ENCODE results near the gene TLE6. TPM values are rescaled to one million over a fixed set of nuclear protein-coding genes. Genes with fewer than 3 reads are reported as not detected.

The TLE6 gene
- total and polyA plus RNA-seq, 2 of the 13 experiments (the other 11 are each of a cell fraction or from before 2014, with no cell fraction given), result 0.24 to 5.5 TPM

- BruUV-seq (replicated peaks), result no TSS peak
- no peaks in the 10 kb centered on the region for H3K79me2 ChIP-seq (ENCODE audit: insufficient read depth, low read length)
- H3K27ac ChIP-seq (ENCODE audit: extremely low read length, insufficient read depth, low read length), result no peak overlapping the region
- H3K4me3 ChIP-seq (replicated peaks in 1 of 3; ENCODE audit: insufficient read depth in 1 of 3, low read depth in 2 of 3, low read length in 3 of 3), result no peak overlapping the region
- in situ Hi-C loops (cut with HindIII; ENCODE audit: extremely low pct_ligation_motif_present, low pct_unique_long_range_greater_than_20kb) (no loop called here), intact Hi-C loops (cut with micrococcal nuclease; ENCODE audit: unreplicated experiment) (no loop called here)
- 76% methylated on average over 29 of the region's 37 CpGs for WGBS (ENCODE audit: low lambda C conversion rate)
- no peaks in the 10 kb centered on the region for H4K20me1 ChIP-seq (ENCODE audit: insufficient read depth, low read length)
- POLR2A ChIA-PET, result no interaction called here
- H2AFZ ChIP-seq (ENCODE audit: low read length), result no peak overlapping the region
- peaks cover 0 to 10% of the 10 kb centered on the region in 2 experiments; a peak in 3 of 5 replicates for H3K27me3 ChIP-seq (ENCODE audit: control insufficient read depth in 1 of 2, insufficient read depth in 2 of 2, low read length in 2 of 2)
- ATAC-seq (no peak; the same call in 2 of the 3 replicates), DNase-seq (ENCODE audit: low spot score) (no peak), FAIRE-seq (no peak)
- H3K4me1 ChIP-seq (ENCODE audit: insufficient read depth, low read length), result peaks cover 9% of the 10 kb centered on the region
- no peaks in the 10 kb centered on the region for H3K9me3 ChIP-seq (ENCODE audit: low read length)
- no peak overlapping the region for H3K4me2 ChIP-seq (ENCODE audit: low read depth, low read length)
- CTCF ChIA-PET (ENCODE audit: low intra/inter-chr PET ratio, low total read pairs), result no interaction called here
- H3K9ac ChIP-seq (ENCODE audit: insufficient read depth, low read depth, low read length), result no peak overlapping the region
- TF ChIP-seq SMAD3 (CRISPR knock-in tag; IDR thresholded peaks at IDR 0.05), result no peak
- TF ChIP-seq AGO2 (optimal IDR thresholded peaks at IDR 0.05; ENCODE audit: low read depth, low read length), result no peak
- no peak for TF ChIP-seq ZBTB43 (CRISPR knock-in tag; conservative IDR thresholded peaks at IDR 0.05)
- H3K36me3 ChIP-seq (replicated peaks in 1 of 2; ENCODE audit: control insufficient read depth in 1 of 2, insufficient read depth in 2 of 2, low read length in 2 of 2), result no peaks in the 10 kb centered on the region
Observed at GRCh38 chr19:3006075-3006767, 28.9 kb downstream of the TLE6 start.

DNA sequence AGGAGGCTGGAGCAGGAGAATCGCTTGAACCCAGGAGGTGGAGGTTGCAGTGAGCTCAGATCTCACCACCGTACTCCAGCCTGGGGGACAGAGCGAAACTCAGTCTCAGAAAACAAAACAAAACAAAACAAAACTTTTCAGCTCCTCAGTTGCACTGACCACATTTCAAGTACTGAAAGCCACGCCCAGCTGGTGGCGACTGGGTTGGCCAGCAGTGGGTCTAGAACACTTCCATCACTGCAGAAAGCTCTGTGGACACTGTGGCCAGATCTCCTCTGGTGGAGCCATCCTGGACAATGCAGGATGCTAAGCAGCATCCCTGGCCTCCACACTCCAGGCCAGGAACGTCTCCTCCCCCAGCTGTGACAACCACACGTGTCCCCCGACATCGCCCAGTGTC is 30.6 kb downstream of the TLE6 start:
- Histone ChIP-seq H4K20me1 (ENCODE audit: insufficient read depth, low read length) (no peaks in the 10 kb centered on the region), H3K4me3 (replicated peaks in 1 of 3; ENCODE audit: insufficient read depth in 1 of 3, low read depth in 2 of 3, low read length in 3 of 3) (no peak overlapping the region), H3K27ac (ENCODE audit: extremely low read length, insufficient read depth, low read length) (no peak overlapping the region), H3K4me2 (ENCODE audit: low read depth, low read length) (no peak overlapping the region; the same call in 1 of the 2 replicates), H3K9ac (ENCODE audit: insufficient read depth, low read depth, low read length) (no peak overlapping the region), H3K79me2 (ENCODE audit: insufficient read depth, low read length) (no peaks in the 10 kb centered on the region), H2AFZ (ENCODE audit: low read length) (no peak overlapping the region), H3K27me3 (ENCODE audit: control insufficient read depth in 1 of 2, insufficient read depth in 2 of 2, low read length in 2 of 2) (peaks cover 2 to 13% of the 10 kb centered on the region in 2 experiments; a peak in 4 of 5 replicates), H3K4me1 (ENCODE audit: insufficient read depth, low read length) (peaks cover 11% of the 10 kb centered on the region), H3K9me3 (ENCODE audit: low read length) (no peaks in the 10 kb centered on the region), H3K36me3 (replicated peaks in 1 of 2; ENCODE audit: control insufficient read depth in 1 of 2, insufficient read depth in 2 of 2, low read length in 2 of 2) (no peaks in the 10 kb centered on the region)
- FAIRE-seq, result no peak
- DNase-seq (ENCODE audit: low spot score), result no peak
- no TSS peak for BruUV-seq (replicated peaks)
- POLR2A ChIA-PET, result no interaction called here
- TF ChIP-seq, protein P1, sequence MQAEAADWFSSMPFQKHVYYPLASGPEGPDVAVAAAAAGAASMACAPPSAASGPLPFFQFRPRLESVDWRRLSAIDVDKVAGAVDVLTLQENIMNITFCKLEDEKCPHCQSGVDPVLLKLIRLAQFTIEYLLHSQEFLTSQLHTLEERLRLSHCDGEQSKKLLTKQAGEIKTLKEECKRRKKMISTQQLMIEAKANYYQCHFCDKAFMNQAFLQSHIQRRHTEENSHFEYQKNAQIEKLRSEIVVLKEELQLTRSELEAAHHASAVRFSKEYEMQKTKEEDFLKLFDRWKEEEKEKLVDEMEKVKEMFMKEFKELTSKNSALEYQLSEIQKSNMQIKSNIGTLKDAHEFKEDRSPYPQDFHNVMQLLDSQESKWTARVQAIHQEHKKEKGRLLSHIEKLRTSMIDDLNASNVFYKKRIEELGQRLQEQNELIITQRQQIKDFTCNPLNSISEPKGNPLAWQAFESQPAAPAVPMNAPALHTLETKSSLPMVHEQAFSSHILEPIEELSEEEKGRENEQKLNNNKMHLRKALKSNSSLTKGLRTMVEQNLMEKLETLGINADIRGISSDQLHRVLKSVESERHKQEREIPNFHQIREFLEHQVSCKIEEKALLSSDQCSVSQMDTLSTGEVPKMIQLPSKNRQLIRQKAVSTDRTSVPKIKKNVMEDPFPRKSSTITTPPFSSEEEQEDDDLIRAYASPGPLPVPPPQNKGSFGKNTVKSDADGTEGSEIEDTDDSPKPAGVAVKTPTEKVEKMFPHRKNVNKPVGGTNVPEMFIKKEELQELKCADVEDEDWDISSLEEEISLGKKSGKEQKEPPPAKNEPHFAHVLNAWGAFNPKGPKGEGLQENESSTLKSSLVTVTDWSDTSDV (CRISPR knock-in tag; IDR thresholded peaks at IDR 0.05), result no peak
- TF ChIP-seq, protein P2, sequence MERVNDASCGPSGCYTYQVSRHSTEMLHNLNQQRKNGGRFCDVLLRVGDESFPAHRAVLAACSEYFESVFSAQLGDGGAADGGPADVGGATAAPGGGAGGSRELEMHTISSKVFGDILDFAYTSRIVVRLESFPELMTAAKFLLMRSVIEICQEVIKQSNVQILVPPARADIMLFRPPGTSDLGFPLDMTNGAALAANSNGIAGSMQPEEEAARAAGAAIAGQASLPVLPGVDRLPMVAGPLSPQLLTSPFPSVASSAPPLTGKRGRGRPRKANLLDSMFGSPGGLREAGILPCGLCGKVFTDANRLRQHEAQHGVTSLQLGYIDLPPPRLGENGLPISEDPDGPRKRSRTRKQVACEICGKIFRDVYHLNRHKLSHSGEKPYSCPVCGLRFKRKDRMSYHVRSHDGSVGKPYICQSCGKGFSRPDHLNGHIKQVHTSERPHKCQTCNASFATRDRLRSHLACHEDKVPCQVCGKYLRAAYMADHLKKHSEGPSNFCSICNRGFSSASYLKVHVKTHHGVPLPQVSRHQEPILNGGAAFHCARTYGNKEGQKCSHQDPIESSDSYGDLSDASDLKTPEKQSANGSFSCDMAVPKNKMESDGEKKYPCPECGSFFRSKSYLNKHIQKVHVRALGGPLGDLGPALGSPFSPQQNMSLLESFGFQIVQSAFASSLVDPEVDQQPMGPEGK (CRISPR knock-in tag; IDR thresholded peaks at IDR 0.05), result 0 out of 2 replicates have a peak, but pooled peaks have one; percentile 25
- TF ChIP-seq, protein P3, sequence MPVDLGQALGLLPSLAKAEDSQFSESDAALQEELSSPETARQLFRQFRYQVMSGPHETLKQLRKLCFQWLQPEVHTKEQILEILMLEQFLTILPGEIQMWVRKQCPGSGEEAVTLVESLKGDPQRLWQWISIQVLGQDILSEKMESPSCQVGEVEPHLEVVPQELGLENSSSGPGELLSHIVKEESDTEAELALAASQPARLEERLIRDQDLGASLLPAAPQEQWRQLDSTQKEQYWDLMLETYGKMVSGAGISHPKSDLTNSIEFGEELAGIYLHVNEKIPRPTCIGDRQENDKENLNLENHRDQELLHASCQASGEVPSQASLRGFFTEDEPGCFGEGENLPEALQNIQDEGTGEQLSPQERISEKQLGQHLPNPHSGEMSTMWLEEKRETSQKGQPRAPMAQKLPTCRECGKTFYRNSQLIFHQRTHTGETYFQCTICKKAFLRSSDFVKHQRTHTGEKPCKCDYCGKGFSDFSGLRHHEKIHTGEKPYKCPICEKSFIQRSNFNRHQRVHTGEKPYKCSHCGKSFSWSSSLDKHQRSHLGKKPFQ (CRISPR knock-in tag; IDR thresholded peaks at IDR 0.05; ENCODE audit: insufficient replicate concordance), result no peak
- intact Hi-C loops (cut with micrococcal nuclease; ENCODE audit: unreplicated experiment), result no loop called here
- ATAC-seq, result peak; percentile 19; the same call in 1 of the 3 replicates
- in situ Hi-C loops (cut with HindIII; ENCODE audit: extremely low pct_ligation_motif_present, low pct_unique_long_range_greater_than_20kb), result no loop called here
- CTCF ChIA-PET (ENCODE audit: low intra/inter-chr PET ratio, low total read pairs), result no interaction called here
- WGBS (ENCODE audit: low lambda C conversion rate), result 15% methylated on average over 6 of the region's 9 CpGs

Measured in HepG2 (cell line).